Measurements from ENCODE around the gene PEAK1.

DNA sequence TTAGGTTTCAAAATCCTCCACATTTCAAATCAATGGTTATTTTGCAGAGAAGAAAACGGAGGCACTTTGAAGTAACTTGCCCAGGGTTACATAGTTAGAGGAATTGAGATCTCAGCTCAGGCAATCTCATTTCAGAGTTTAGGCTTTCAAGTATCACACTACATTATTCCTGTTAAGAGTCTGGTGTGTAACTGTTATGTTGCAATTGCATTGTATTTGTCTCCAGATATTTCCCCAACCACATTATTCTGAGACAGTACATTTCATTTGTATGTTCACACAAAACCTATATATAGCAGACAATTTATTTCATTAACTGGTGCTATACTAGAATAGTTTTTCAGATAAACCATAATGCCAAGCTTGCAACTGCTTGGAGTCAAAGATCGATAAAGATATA lies 194.8 kb downstream of the PEAK1 start:
- TF ChIP-seq, protein P1, sequence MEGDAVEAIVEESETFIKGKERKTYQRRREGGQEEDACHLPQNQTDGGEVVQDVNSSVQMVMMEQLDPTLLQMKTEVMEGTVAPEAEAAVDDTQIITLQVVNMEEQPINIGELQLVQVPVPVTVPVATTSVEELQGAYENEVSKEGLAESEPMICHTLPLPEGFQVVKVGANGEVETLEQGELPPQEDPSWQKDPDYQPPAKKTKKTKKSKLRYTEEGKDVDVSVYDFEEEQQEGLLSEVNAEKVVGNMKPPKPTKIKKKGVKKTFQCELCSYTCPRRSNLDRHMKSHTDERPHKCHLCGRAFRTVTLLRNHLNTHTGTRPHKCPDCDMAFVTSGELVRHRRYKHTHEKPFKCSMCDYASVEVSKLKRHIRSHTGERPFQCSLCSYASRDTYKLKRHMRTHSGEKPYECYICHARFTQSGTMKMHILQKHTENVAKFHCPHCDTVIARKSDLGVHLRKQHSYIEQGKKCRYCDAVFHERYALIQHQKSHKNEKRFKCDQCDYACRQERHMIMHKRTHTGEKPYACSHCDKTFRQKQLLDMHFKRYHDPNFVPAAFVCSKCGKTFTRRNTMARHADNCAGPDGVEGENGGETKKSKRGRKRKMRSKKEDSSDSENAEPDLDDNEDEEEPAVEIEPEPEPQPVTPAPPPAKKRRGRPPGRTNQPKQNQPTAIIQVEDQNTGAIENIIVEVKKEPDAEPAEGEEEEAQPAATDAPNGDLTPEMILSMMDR (conservative IDR thresholded peaks at IDR 0.05; ENCODE audit: low read depth in 2 of 2), result no peak
- TF ChIP-seq POLR2AphosphoS5 (IDR thresholded peaks at IDR 0.05; ENCODE audit: low read depth) (no peak), CREB1 (CRISPR knock-in tag; IDR thresholded peaks at IDR 0.05; ENCODE audit: low read depth) (no peak), STAT1 (IDR thresholded peaks at IDR 0.05; ENCODE audit: unreplicated experiment) (no peak), REST (IDR thresholded peaks at IDR 0.05; ENCODE audit: unreplicated experiment) (no peak), JUNB (IDR thresholded peaks at IDR 0.05; ENCODE audit: unreplicated experiment) (no peak)
